NOMO-1 treated with DMSO at 0.1 percent for 48 hours (cell line): ENCODE data around the gene DYNLRB1.

ENCODE experiments used
- DNase-seq: peaks from one replicate; lab custom pipeline; 2025; ENCODE audit not compliant: unreplicated experiment; lab: John Stamatoyannopoulos, UW

DYNLRB1 gene

GRCh38 chr20:34532756-34533155 lies 16.5 kb downstream of the DYNLRB1 start:
- no peak for DNase-seq

GRCh38 chr20:34534391-34535165 lies 18.4 kb downstream of the DYNLRB1 start:
- no peak for DNase-seq

GRCh38 chr20:34535301-34535840 lies 19.1 kb downstream of the DYNLRB1 start:
- DNase-seq = no peak

GRCh38 chr20:34535857-34536256 lies 19.6 kb downstream of the DYNLRB1 start:
- no peak for DNase-seq

GRCh38 chr20:34536798-34537394 lies 20.7 kb downstream of the DYNLRB1 start:
- peak; percentile 8 for DNase-seq

- no peak for DNase-seq
These were observed 21.4 kb downstream of the DYNLRB1 start for GRCh38 chr20:34537651-34538050.

- DNase-seq = peak; percentile 40
These were observed 22.5 kb downstream of the DYNLRB1 start for GRCh38 chr20:34538671-34539123.

- no peak for DNase-seq
These were observed 23.5 kb downstream of the DYNLRB1 start for GRCh38 chr20:34539756-34540155.

GRCh38 chr20:34540596-34541263 lies 24.5 kb downstream of the DYNLRB1 start:
- no peak for DNase-seq

GRCh38 chr20:34541264-34541901 lies 25.2 kb downstream of the DYNLRB1 start:
- DNase-seq = no peak

GRCh38 chr20:34541917-34542316 lies 25.7 kb downstream of the DYNLRB1 start:
- no peak for DNase-seq

GRCh38 chr20:34542439-34542838 lies 26.2 kb downstream of the DYNLRB1 start:
- no peak for DNase-seq

- no peak for DNase-seq
These were observed 27.3 kb downstream of the DYNLRB1 start for GRCh38 chr20:34543463-34544056.

GRCh38 chr20:34544109-34544796 lies 28.0 kb downstream of the DYNLRB1 start:
- DNase-seq = no peak

GRCh38 chr20:34546751-34547181 lies 30.5 kb downstream of the DYNLRB1 start:
- no peak for DNase-seq

GRCh38 chr20:34547844-34548613 lies 31.8 kb downstream of the DYNLRB1 start:
- no peak for DNase-seq

- peak; percentile 3 for DNase-seq
These were observed 33.2 kb downstream of the DYNLRB1 start for GRCh38 chr20:34549291-34549928.

- DNase-seq = no peak
These were observed 33.7 kb downstream of the DYNLRB1 start for GRCh38 chr20:34549929-34550305.

- DNase-seq = no peak
These were observed 36.3 kb downstream of the DYNLRB1 start for GRCh38 chr20:34552569-34552968.
